ENCODE measurements around the gene PSMD7.

DNA sequence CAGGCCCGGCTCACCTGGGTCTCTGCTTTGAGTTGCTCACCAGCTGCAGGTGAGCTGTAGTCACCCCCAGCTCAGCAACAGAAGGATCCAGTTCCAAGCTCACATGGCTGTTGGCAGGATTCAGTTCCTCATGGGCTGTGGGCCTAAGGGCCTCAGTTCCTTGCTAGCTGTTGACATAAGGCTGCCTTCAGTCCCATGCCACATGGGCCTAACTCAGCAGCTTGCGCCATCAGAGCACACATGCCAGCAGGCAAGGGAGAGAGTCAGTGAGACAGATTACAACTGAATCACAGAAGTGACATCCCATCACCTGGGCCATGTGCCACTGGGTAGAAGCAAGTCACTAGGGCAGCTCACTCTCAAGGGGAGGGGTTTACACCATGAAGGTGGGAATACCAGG, 24.7 kb downstream of the PSMD7 start:
- TF ChIP-seq POLR2A (IDR thresholded peaks at IDR 0.05) = no peak
- TF ChIP-seq, protein P1, sequence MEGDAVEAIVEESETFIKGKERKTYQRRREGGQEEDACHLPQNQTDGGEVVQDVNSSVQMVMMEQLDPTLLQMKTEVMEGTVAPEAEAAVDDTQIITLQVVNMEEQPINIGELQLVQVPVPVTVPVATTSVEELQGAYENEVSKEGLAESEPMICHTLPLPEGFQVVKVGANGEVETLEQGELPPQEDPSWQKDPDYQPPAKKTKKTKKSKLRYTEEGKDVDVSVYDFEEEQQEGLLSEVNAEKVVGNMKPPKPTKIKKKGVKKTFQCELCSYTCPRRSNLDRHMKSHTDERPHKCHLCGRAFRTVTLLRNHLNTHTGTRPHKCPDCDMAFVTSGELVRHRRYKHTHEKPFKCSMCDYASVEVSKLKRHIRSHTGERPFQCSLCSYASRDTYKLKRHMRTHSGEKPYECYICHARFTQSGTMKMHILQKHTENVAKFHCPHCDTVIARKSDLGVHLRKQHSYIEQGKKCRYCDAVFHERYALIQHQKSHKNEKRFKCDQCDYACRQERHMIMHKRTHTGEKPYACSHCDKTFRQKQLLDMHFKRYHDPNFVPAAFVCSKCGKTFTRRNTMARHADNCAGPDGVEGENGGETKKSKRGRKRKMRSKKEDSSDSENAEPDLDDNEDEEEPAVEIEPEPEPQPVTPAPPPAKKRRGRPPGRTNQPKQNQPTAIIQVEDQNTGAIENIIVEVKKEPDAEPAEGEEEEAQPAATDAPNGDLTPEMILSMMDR (IDR thresholded peaks at IDR 0.05) = no peak
